PC-3 (cell line): Measurements from ENCODE around the gene SPRY4. TPM values are rescaled to one million over a fixed set of nuclear protein-coding genes. Genes with fewer than 3 reads are reported as not detected.
"Not testable (repeated sequence)": the region's sequence is repeated elsewhere in the genome, so short reads cannot be mapped to it uniquely, and the experiment has no call there.

Experiments used
- ATAC-seq: fragments of 200-7000 bp; cut with Tn5 transposase; 2 replicates; pipeline ENCODE4 v1.9.1; 2020; ENCODE audit warnings: mild to moderate bottlenecking, moderate library complexity
- BruUV-seq: library from RNA; stranded (reverse); fragments of 400-500 nt; replicated peaks from 2 replicates; lab custom pipeline; 2021; lab: Mats Ljungman, UMichigan
- CTCF ChIA-PET: fragments of 300-600 bp; sonication (Branson Sonifier 250); formaldehyde crosslinking; loops from one replicate; lab custom pipeline; 2022; ENCODE audit warnings: antibody characterized with exemption; lab: Charles Lee
- POLR2A ChIA-PET: fragments of 300-600 bp; sonication (Branson Sonifier 250); formaldehyde crosslinking; loops from one replicate; lab custom pipeline; 2022; ENCODE audit warnings: antibody characterized with exemption; ENCODE audit not compliant: unreplicated experiment; lab: Charles Lee
- DNase-seq: peaks from one replicate; pipeline ENCODE4 v3.0.0-alpha.2; 2015
- H2AFZ ChIP-seq: fragments of 300-600 bp; sonication (generic); 2 replicates; pipeline ENCODE4 v1.6.0; 2016; ENCODE audit warnings: antibody characterized with exemption, low read length
- H3F3A ChIP-seq: fragments of 300-600 bp; sonication (generic); one replicate; pipeline ENCODE4 v1.6.0; 2017; ENCODE audit warnings: antibody characterized with exemption, low read length, control low read depth, mild to moderate bottlenecking; ENCODE audit not compliant: unreplicated experiment
- H3K27ac ChIP-seq: fragments of 300-600 bp; sonication (generic); 2 replicates; pipeline ENCODE4 v1.5.1; 2016; ENCODE audit warnings: mild to moderate bottlenecking, low read length
- H3K27me3 ChIP-seq: fragments of 300-600 bp; sonication (generic); 2 replicates; pipeline ENCODE4 v1.6.1; 2016; ENCODE audit warnings: low read length, mixed read lengths
- H3K36me3 ChIP-seq: fragments of 300-600 bp; sonication (generic); 2 replicates; pipeline ENCODE4 v1.6.1; 2016; ENCODE audit warnings: low read depth, mixed run types, low read length, mixed read lengths
- H3K4me1 ChIP-seq: fragments of 300-600 bp; sonication (generic); 2 replicates; pipeline ENCODE4 v1.5.1; 2016; ENCODE audit warnings: low read length; ENCODE audit not compliant: insufficient read depth
- H3K4me2 ChIP-seq: fragments of 300-600 bp; sonication (generic); 2 replicates; pipeline ENCODE4 v1.6.0; 2016; ENCODE audit warnings: low read length
- H3K4me3 ChIP-seq: fragments of 300-600 bp; sonication (generic); 2 replicates; pipeline ENCODE4 v1.5.1; 2016; ENCODE audit warnings: mild to moderate bottlenecking, low read length, mixed read lengths
- H3K79me2 ChIP-seq: fragments of 300-600 bp; sonication (generic); 2 replicates; pipeline ENCODE4 v1.6.1; 2017; ENCODE audit warnings: low read length, mixed read lengths
- H3K9ac ChIP-seq: fragments of 300-600 bp; sonication (generic); 2 replicates; pipeline ENCODE4 v1.6.0; 2016; ENCODE audit warnings: mild to moderate bottlenecking, low read length
- H3K9me2 ChIP-seq: fragments of 300-600 bp; sonication (generic); replicated peaks from 2 replicates; pipeline ENCODE4 v1.6.1; 2016; ENCODE audit warnings: mixed run types, low read length, mixed read lengths
- H3K9me3 ChIP-seq: fragments of 300-600 bp; sonication (generic); 2 replicates; pipeline ENCODE4 v1.6.1; 2016; ENCODE audit warnings: low read length, mixed read lengths
- H4K20me1 ChIP-seq: fragments of 300-600 bp; sonication (generic); 2 replicates; pipeline ENCODE4 v1.6.1; 2016; ENCODE audit warnings: low read length, mixed read lengths
- CTCF ChIP-seq: fragments of 300-600 bp; sonication (generic); conservative IDR thresholded peaks from 2 replicates; pipeline ENCODE4 v1.5.1; 2017; ENCODE audit warnings: antibody characterized with exemption, low read depth, mild to moderate bottlenecking, low read length
- EZH2 ChIP-seq: fragments of 300-600 bp; sonication (generic); IDR thresholded peaks from one replicate; pipeline ENCODE4 v1.6.1; 2017; ENCODE audit warnings: antibody characterized with exemption, mild to moderate bottlenecking, low read length; ENCODE audit not compliant: unreplicated experiment
- EZH2phosphoT487 ChIP-seq: fragments of 300-600 bp; sonication (generic); IDR thresholded peaks from 2 replicates; pipeline ENCODE4 v1.6.1; 2018; ENCODE audit warnings: mild to moderate bottlenecking, antibody characterized with exemption, low read length, borderline replicate concordance
- intact Hi-C: fragments of 100-400 bp; cut with micrococcal nuclease; formaldehyde crosslinking; loops from 2 replicates; pipeline ENCODE4 v1.9.0; 2023
- total RNA-seq: library from RNA; depleted of rRNA; stranded (reverse); fragments of >200 nt; gene quantifications from 2 replicates; pipeline ENCODE4 v1.2.3, GENCODE V29; 2014

SPRY4 gene
- total RNA-seq, 1 experiment from 2014 or later, result 38.4 TPM

- Histone ChIP-seq H3K9me3 (no peaks in the 10 kb centered on the region), H3K9me2 (no peaks in the 10 kb centered on the region), H3K4me2 (no peak overlapping the region), H3K9ac (no peak overlapping the region), H3K4me3 (no peak overlapping the region), H3K27ac (no peak overlapping the region), H3K36me3 (no peaks in the 10 kb centered on the region), H3F3A (no peaks in the 10 kb centered on the region), H3K4me1 (peaks cover 11% of the 10 kb centered on the region), H2AFZ (no peak overlapping the region), H3K27me3 (no peaks in the 10 kb centered on the region), H3K79me2 (no peaks in the 10 kb centered on the region), H4K20me1 (no peaks in the 10 kb centered on the region)
- no TSS peak for BruUV-seq
- no peak for DNase-seq
- TF ChIP-seq EZH2phosphoT487 (no peak), EZH2 (no peak), CTCF (no peak)
- no peak for ATAC-seq
- CTCF ChIA-PET, result no interaction called here
- intact Hi-C loops, result no loop called here
- POLR2A ChIA-PET, result no interaction called here
Observed at GRCh38 chr5:142353071-142353472, 28.3 kb upstream of the SPRY4 start.

GRCh38 chr5:142350021-142350420, 25.2 kb upstream of the SPRY4 start:
- no peaks in the 10 kb centered on the region for H3K4me1 ChIP-seq
- no peaks in the 10 kb centered on the region for H3K36me3 ChIP-seq
- no peak overlapping the region for H3K27ac ChIP-seq
- DNase-seq, result no peak
- intact Hi-C loops, result no loop called here
- no peak overlapping the region for H3K4me3 ChIP-seq
- H3K9ac ChIP-seq, result no peak overlapping the region
- H2AFZ ChIP-seq, result no peak overlapping the region
- no peaks in the 10 kb centered on the region for H3F3A ChIP-seq
- ATAC-seq, result no peak
- H3K4me2 ChIP-seq, result no peak overlapping the region
- ChIA-PET POLR2A (no interaction called here), CTCF (no interaction called here)
- H4K20me1 ChIP-seq, result no peaks in the 10 kb centered on the region
- H3K9me2 ChIP-seq, result no peaks in the 10 kb centered on the region
- no TSS peak for BruUV-seq
- H3K27me3 ChIP-seq, result no peaks in the 10 kb centered on the region
- no peaks in the 10 kb centered on the region for H3K79me2 ChIP-seq
- H3K9me3 ChIP-seq, result no peaks in the 10 kb centered on the region
- TF ChIP-seq EZH2, result no peak
- TF ChIP-seq CTCF, result no peak
- no peak for TF ChIP-seq EZH2phosphoT487

- Histone ChIP-seq H3K4me1 (peaks cover 14% of the 10 kb centered on the region), H3K4me2 (no peak overlapping the region), H3K36me3 (no peaks in the 10 kb centered on the region; the same call in 1 of the 2 replicates), H4K20me1 (no peaks in the 10 kb centered on the region), H3K9me3 (no peaks in the 10 kb centered on the region), H3K4me3 (no peak overlapping the region), H3K27ac (no peak overlapping the region), H3K9me2 (no peaks in the 10 kb centered on the region), H3K27me3 (no peaks in the 10 kb centered on the region), H3F3A (no peaks in the 10 kb centered on the region), H3K79me2 (no peaks in the 10 kb centered on the region), H3K9ac (no peak overlapping the region), H2AFZ (no peak overlapping the region)
- CTCF ChIA-PET, result no interaction called here
- DNase-seq (no peak), ATAC-seq (no peak)
- BruUV-seq, result no TSS peak
- intact Hi-C loops, result no loop called here
- POLR2A ChIA-PET, result no interaction called here
- TF ChIP-seq EZH2 (no peak), EZH2phosphoT487 (no peak), CTCF (no peak)
Observed at GRCh38 chr5:142346706-142347105, 21.9 kb upstream of the SPRY4 start.

- peaks cover 14% of the 10 kb centered on the region for H3K4me1 ChIP-seq
- H3F3A ChIP-seq, POLR2A ChIA-PET, BruUV-seq, H3K27ac ChIP-seq, intact Hi-C loops, DNase-seq, H3K9me2 ChIP-seq, H3K9me3 ChIP-seq, H3K4me2 ChIP-seq, H3K79me2 ChIP-seq, ATAC-seq, H3K36me3 ChIP-seq, H3K9ac ChIP-seq, CTCF ChIA-PET, H4K20me1 ChIP-seq, H3K27me3 ChIP-seq, H2AFZ ChIP-seq, H3K4me3 ChIP-seq: not testable (repeated sequence)
Observed at GRCh38 chr5:142344915-142345314, 20.1 kb upstream of the SPRY4 start.
